Right atrium auricular region (tissue), 2 donors: Measurements from ENCODE around the gene C21orf91. TPM values are rescaled to one million over a fixed set of nuclear protein-coding genes. Genes with fewer than 3 reads are reported as not detected.
"Not testable (repeated sequence)": the region's sequence is repeated elsewhere in the genome, so short reads cannot be mapped to it uniquely, and the experiment has no call there.

ENCODE experiments used
- DNase-seq: peaks from one replicate; pipeline ENCODE4 v3.0.0-alpha.2; 2019; ENCODE audit warnings: low spot score
- H3K27ac ChIP-seq, 2 donors: fragments of 200-600 bp; sonication (generic); 1 replicate in 1 of 2; 2 replicates in 1 of 2; pipeline ENCODE4 v1.5.1; 2016 to 2019
- H3K27me3 ChIP-seq, 2 donors: fragments of 200-600 bp; sonication (generic); one replicate each; pipeline versions ENCODE4 v1.5.1 to v1.6.0; 2017 to 2019
- H3K36me3 ChIP-seq: fragments of 200-600 bp; sonication (generic); one replicate; pipeline ENCODE4 v1.5.1; 2016
- H3K4me1 ChIP-seq, 2 donors: fragments of 200-600 bp; sonication (generic); one replicate each; pipeline versions ENCODE4 v1.5.1 to v1.6.0; 2017 to 2019
- H3K4me3 ChIP-seq, 2 donors: fragments of 200-600 bp; sonication (generic); 1 replicate in 1 of 2; 2 replicates in 1 of 2; pipeline ENCODE4 v1.5.1; 2017 to 2019; ENCODE audit warnings: mild to moderate bottlenecking in 1 of 2, moderate library complexity in 1 of 2
- H3K9me3 ChIP-seq, 2 donors: fragments of 200-600 bp; sonication (generic); one replicate each; pipeline ENCODE4 v1.5.1; 2019
- CTCF ChIP-seq, 2 donors: fragments of 200-600 bp; sonication (generic); IDR thresholded peaks; one replicate each; pipeline ENCODE4 v1.5.1; 2019; ENCODE audit warnings: antibody characterized with exemption in 2 of 2
- total RNA-seq, 2 donors: library from RNA; depleted of rRNA; stranded (reverse); fragments of >200 nt; gene quantifications; one replicate each; pipeline ENCODE4 v1.1.0, GENCODE V29; 2016

C21orf91 gene
- total RNA-seq, 2 donors from 2014 or later, result 3.9 to 5.3 TPM

GRCh38 chr21:17775431-17776126 lies 43.6 kb downstream of the C21orf91 start:
- no peak for DNase-seq
- Histone ChIP-seq H3K27me3 (no peaks in the 10 kb centered on the region), H3K36me3 (no peaks in the 10 kb centered on the region), H3K9me3 (peaks cover 0 to 6% of the 10 kb centered on the region in 2 donors), H3K4me3 (no peak overlapping the region), H3K27ac (no peak overlapping the region), H3K4me1 (no peaks in the 10 kb centered on the region)
- no peak for TF ChIP-seq CTCF (IDR thresholded peaks at IDR 0.05)

GRCh38 chr21:17775021-17775420 lies 44.1 kb downstream of the C21orf91 start:
- DNase-seq, H3K36me3 ChIP-seq, H3K4me1 ChIP-seq, H3K27me3 ChIP-seq, H3K9me3 ChIP-seq, H3K27ac ChIP-seq, H3K4me3 ChIP-seq: not testable (repeated sequence)

DNA sequence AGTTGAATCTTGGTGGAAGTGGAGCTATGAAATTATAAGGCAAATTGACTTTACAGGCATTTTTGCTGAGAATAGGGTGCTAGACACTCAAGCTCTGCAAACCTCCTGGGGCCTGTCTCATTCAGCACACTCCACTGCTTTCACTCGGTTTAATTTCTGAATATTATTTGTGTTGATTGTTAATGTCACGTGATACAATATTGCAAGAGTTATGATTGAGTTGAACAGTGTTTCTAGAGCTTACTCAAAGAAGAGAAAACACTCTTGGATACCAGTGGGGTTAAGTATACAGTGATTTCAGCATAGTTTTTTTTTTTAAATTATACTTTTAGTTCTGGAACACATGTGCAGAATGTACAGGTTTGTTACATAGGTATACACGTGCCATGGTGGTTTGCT lies 49.7 kb downstream of the C21orf91 start:
- H3K9me3 ChIP-seq, result peaks cover 0 to 6% of the 10 kb centered on the region in 2 donors
- no peak for DNase-seq
- no peaks in the 10 kb centered on the region for H3K27me3 ChIP-seq
- no peak for TF ChIP-seq CTCF (IDR thresholded peaks at IDR 0.05)
- H3K4me1 ChIP-seq, result no peaks in the 10 kb centered on the region
- H3K36me3 ChIP-seq, result no peaks in the 10 kb centered on the region
- H3K27ac ChIP-seq, result no peak overlapping the region
- no peak overlapping the region for H3K4me3 ChIP-seq

DNA sequence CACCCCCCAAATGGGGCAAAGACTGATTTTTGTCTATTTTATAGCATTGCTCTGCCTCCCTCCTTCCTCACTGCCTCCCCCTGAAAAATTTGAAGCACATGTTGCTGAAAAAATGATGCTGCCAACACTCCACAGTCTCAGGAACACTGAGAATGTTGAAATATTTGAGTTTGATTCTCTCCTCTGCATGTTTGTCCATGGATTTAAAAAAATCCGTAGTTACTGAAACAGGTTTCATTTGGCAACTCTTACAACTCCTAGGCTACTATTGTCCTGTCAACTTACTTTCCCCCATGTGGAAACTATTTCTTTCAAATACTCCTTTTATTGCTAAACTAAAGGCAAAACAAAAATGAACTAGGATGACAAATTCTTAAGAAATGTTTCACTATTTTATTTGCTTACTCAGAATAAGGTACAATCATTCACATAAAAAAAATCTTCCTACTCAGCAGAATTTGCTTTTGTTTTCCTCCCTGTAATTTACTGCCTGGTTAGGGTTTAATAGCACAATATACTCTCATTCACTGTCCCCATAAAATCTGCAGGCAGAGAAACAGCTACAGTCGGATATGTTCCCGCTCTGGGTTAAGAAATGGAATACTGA lies 50.2 kb downstream of the C21orf91 start:
- Histone ChIP-seq H3K36me3 (no peaks in the 10 kb centered on the region), H3K27me3 (no peaks in the 10 kb centered on the region), H3K4me3 (no peak overlapping the region), H3K9me3 (peaks cover 0 to 6% of the 10 kb centered on the region in 2 donors), H3K4me1 (no peaks in the 10 kb centered on the region), H3K27ac (no peak overlapping the region)
- TF ChIP-seq CTCF (IDR thresholded peaks at IDR 0.05), result no peak
- DNase-seq, result no peak

DNA sequence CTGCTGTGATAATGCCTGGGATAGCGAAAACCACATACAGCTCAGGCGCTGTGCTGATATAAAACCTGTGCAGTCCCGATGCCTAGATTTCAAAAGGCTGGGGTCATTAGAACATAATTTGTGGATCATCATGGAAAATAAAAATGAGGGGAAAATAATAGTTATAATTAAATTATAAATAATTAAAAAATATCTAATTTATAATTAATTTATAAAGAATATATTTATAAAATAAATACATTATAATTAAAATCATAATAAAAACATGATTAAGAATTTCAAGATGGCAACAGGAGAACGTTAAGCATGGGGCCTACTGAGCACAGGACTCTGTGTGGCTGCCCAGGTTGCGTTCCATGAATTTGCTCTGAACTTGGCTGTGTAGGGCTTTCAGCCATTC lies 53.9 kb downstream of the C21orf91 start:
- no peak for DNase-seq
- H3K9me3 ChIP-seq, result no peaks in the 10 kb centered on the region
- no peak for TF ChIP-seq CTCF (IDR thresholded peaks at IDR 0.05)
- H3K27me3 ChIP-seq, result no peaks in the 10 kb centered on the region
- H3K4me1 ChIP-seq, result no peaks in the 10 kb centered on the region
- H3K36me3 ChIP-seq, result no peaks in the 10 kb centered on the region
- no peak overlapping the region for H3K4me3 ChIP-seq
- no peak overlapping the region for H3K27ac ChIP-seq

DNA sequence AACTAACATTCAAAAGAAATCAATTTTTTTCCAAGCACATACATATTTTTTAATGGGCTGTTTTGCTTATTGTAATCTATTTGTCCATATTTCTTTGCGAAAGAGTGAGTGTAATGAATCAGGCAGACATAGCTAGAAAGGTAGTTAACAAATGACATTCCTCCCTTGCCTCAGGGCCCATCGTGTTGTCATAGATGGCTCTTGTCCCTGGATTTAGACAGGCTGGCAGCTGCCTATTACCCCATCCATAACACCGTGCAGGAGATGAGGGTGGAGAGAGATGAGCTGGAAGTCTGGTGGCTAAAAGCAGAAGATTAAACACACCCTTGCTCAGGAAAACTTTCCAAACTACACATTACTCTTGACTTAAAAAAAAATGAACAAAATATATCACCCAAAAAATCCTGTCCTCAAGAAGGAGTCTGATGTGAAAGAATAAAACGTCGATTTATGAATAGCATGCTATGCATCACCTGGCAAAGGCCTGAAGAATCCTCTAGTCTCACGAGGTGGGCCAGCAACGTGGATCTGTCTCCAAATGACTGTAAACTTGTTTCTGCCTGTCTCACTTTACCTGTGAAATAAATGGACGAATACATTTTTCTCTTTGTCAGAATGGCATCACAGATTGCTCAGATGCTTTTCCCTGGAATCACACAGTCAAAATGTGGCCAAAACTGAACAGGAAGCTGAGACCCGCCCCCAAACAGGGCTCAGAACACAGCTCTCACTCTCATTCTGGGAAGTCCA lies 55.7 kb downstream of the C21orf91 start:
- H3K27me3 ChIP-seq, result no peaks in the 10 kb centered on the region
- no peak for TF ChIP-seq CTCF (IDR thresholded peaks at IDR 0.05)
- no peaks in the 10 kb centered on the region for H3K36me3 ChIP-seq
- H3K9me3 ChIP-seq, result no peaks in the 10 kb centered on the region
- no peaks in the 10 kb centered on the region for H3K4me1 ChIP-seq
- H3K27ac ChIP-seq, result no peak overlapping the region
- no peak overlapping the region for H3K4me3 ChIP-seq
- DNase-seq, result no peak
